Left ventricle myocardium superior (tissue), 1 donor: ENCODE results near the gene DSCAM. TPM values are rescaled to one million over a fixed set of nuclear protein-coding genes. Genes with fewer than 3 reads are reported as not detected.
A peak's percentile ranks its signal among the peaks of the same experiment; 100 is the strongest.

Experiments used
- ATAC-seq: fragments of 200-7000 bp; cut with Tn5 transposase; one replicate; pipeline ENCODE4 v1.9.1; 2020; ENCODE audit warnings: mild to moderate bottlenecking, moderate library complexity
- DNase-seq: peaks from one replicate; pipeline ENCODE4 v3.0.0-alpha.2; 2020
- intact Hi-C: fragments of 100-400 bp; cut with micrococcal nuclease; formaldehyde crosslinking; loops from one replicate; pipeline ENCODE4 v1.11.0; 2022
- total RNA-seq: library from RNA; stranded (reverse); fragmentation: NEBNext Ultra II Directional; extraction: Animal tissue kit (Norgen Biotek cat#: 25700); gene quantifications from one replicate; pipeline ENCODE4 v1.2.1, GENCODE V29; 2021
- donor health status: DM: no; HTN: yes; CAD: no; lungs with severe emphysema.

Gene DSCAM
- total RNA-seq, 1 donor from 2014 or later, result not detected

GRCh38 chr21:40636026-40636425, 210.9 kb downstream of the DSCAM start:
- ATAC-seq (no peak), DNase-seq (no peak)
- intact Hi-C loops, result no loop called here

GRCh38 chr21:40635391-40635790, 211.6 kb downstream of the DSCAM start:
- DNase-seq, result no peak
- intact Hi-C loops, result no loop called here
- ATAC-seq, result no peak

GRCh38 chr21:40634141-40634540, 212.8 kb downstream of the DSCAM start:
- no peak for DNase-seq
- no peak for ATAC-seq
- intact Hi-C loops, result no loop called here

GRCh38 chr21:40633048-40633447, 213.9 kb downstream of the DSCAM start:
- no peak for DNase-seq
- intact Hi-C loops, result no loop called here
- no peak for ATAC-seq

- intact Hi-C loops, result no loop called here
- peak; percentile 40 for ATAC-seq
- DNase-seq, result no peak
Measured at GRCh38 chr21:40631211-40631610, 215.7 kb downstream of the DSCAM start.

- ATAC-seq (no peak), DNase-seq (no peak)
- intact Hi-C loops, result no loop called here
Measured at GRCh38 chr21:40625991-40626390, 221.0 kb downstream of the DSCAM start.

- intact Hi-C loops, result no loop called here
- ATAC-seq (no peak), DNase-seq (no peak)
Measured at GRCh38 chr21:40623528-40623927, 223.4 kb downstream of the DSCAM start.

GRCh38 chr21:40622531-40622930, 224.4 kb downstream of the DSCAM start:
- no peak for DNase-seq
- ATAC-seq, result no peak
- intact Hi-C loops, result no loop called here

GRCh38 chr21:40620386-40621145, 226.4 kb downstream of the DSCAM start:
- no peak for ATAC-seq
- DNase-seq, result no peak
- intact Hi-C loops, result no loop called here

- ATAC-seq, result no peak
- no peak for DNase-seq
- intact Hi-C loops, result no loop called here
Measured at GRCh38 chr21:40618191-40618973, 228.6 kb downstream of the DSCAM start.

- ATAC-seq (no peak), DNase-seq (no peak)
- intact Hi-C loops, result no loop called here
Measured at GRCh38 chr21:40616377-40616704, 230.6 kb downstream of the DSCAM start.

GRCh38 chr21:40615505-40616376, 231.2 kb downstream of the DSCAM start:
- ATAC-seq, result no peak
- no peak for DNase-seq

GRCh38 chr21:40613546-40614030, 233.4 kb downstream of the DSCAM start:
- no peak for DNase-seq
- intact Hi-C loops, result no loop called here
- no peak for ATAC-seq

More at GRCh38 chr21:40615505-40616376, 231.2 kb downstream of the DSCAM start:
- intact Hi-C loops, result no loop called here

GRCh38 chr21:40610345-40610744, 236.6 kb downstream of the DSCAM start:
- DNase-seq, result no peak
- no peak for ATAC-seq

GRCh38 chr21:40606341-40606740, 240.6 kb downstream of the DSCAM start:
- ATAC-seq (no peak), DNase-seq (no peak)
- intact Hi-C loops, result loop anchor here (10.0 kb wide), 1 partner anchor 58 kb away; no protein-coding TSS in a partner anchor

More at GRCh38 chr21:40610345-40610744, 236.6 kb downstream of the DSCAM start:
- intact Hi-C loops, result no loop called here

GRCh38 chr21:40605094-40605493, 241.9 kb downstream of the DSCAM start:
- intact Hi-C loops, result loop anchor here (10.0 kb wide), 1 partner anchor 60 kb away; no protein-coding TSS in a partner anchor
- no peak for ATAC-seq

GRCh38 chr21:40603774-40604173, 243.2 kb downstream of the DSCAM start:
- DNase-seq (no peak), ATAC-seq (no peak)
- intact Hi-C loops, result loop anchor here (10.0 kb wide), 1 partner anchor 61 kb away; no protein-coding TSS in a partner anchor

More at GRCh38 chr21:40605094-40605493, 241.9 kb downstream of the DSCAM start:
- no peak for DNase-seq

- intact Hi-C loops, result loop anchor here (10.0 kb wide), 1 partner anchor 63 kb away; no protein-coding TSS in a partner anchor
- no peak for DNase-seq
- ATAC-seq, result no peak
Measured at GRCh38 chr21:40602080-40602479, 244.9 kb downstream of the DSCAM start.

- DNase-seq, result no peak
- ATAC-seq, result no peak
- intact Hi-C loops, result no loop called here
Measured at GRCh38 chr21:40595806-40596205, 251.2 kb downstream of the DSCAM start.
